Activated T-cell treated with anti-CD3 and anti-CD28 coated beads, Interleukin-2, amount 50 U/mL, for 24 hours (primary cell): Measurements from ENCODE around the gene CUL5.
A peak's percentile ranks its signal among the peaks of the same experiment; 100 is the strongest.

ENCODE experiments used
- DNase-seq: peaks from one replicate; pipeline ENCODE4 v3.0.0-alpha.2; 2020
- H3K27ac Mint-ChIP-seq: 2 replicates; pipeline ENCODE4 v1.8.0; 2020; ENCODE audit warnings: mild to moderate bottlenecking, mixed read lengths
- H3K27me3 Mint-ChIP-seq: 2 replicates; pipeline ENCODE4 v1.8.0; 2020; ENCODE audit warnings: mixed read lengths
- H3K36me3 Mint-ChIP-seq: 2 replicates; pipeline ENCODE4 v1.8.0; 2020; ENCODE audit warnings: low read depth, mixed read lengths
- H3K4me1 Mint-ChIP-seq: 2 replicates; pipeline ENCODE4 v1.8.0; 2020; ENCODE audit warnings: low read depth, mixed read lengths
- H3K4me3 Mint-ChIP-seq: 2 replicates; pipeline ENCODE4 v1.8.0; 2020; ENCODE audit warnings: mild to moderate bottlenecking, moderate library complexity, mixed read lengths
- H3K9me3 Mint-ChIP-seq: 2 replicates; pipeline ENCODE4 v1.8.0; 2020; ENCODE audit warnings: mixed read lengths

Gene CUL5

GRCh38 chr11:108008656-108009496 is at the start of gene CUL5:
Gene CUL5, plus strand, starts transcription at chr11:108008898. Its CDS starts 451 bp downstream, at chr11:108009349.
- Mint-ChIP-seq H3K9me3 (no peaks in the 10 kb centered on the region), H3K4me1 (peaks cover 15% of the 10 kb centered on the region), H3K4me3 (peak within 1 kb of the TSS; percentile 98), H3K27ac (peak within 1 kb of the TSS; percentile 98), H3K36me3 (peaks cover 21% of the 10 kb centered on the region), H3K27me3 (no peaks in the 10 kb centered on the region)
- peak; percentile 95 for DNase-seq

- H3K27me3 Mint-ChIP-seq = peaks cover 26% of the 10 kb centered on the region
- no peak overlapping the region for H3K27ac Mint-ChIP-seq
- no peaks in the 10 kb centered on the region for H3K9me3 Mint-ChIP-seq
- no peak overlapping the region for H3K4me3 Mint-ChIP-seq
- H3K4me1 Mint-ChIP-seq = peaks cover 3% of the 10 kb centered on the region
- DNase-seq = no peak
- H3K36me3 Mint-ChIP-seq = no peaks in the 10 kb centered on the region
These were observed 47.2 kb upstream of the CUL5 start for GRCh38 chr11:107961480-107961879.

- no peak for DNase-seq
- Mint-ChIP-seq H3K27me3 (peaks cover 19% of the 10 kb centered on the region), H3K27ac (no peak overlapping the region), H3K9me3 (no peaks in the 10 kb centered on the region), H3K36me3 (no peaks in the 10 kb centered on the region), H3K4me3 (no peak overlapping the region), H3K4me1 (no peaks in the 10 kb centered on the region)
These were observed 46.5 kb upstream of the CUL5 start for GRCh38 chr11:107962181-107962580.

DNA sequence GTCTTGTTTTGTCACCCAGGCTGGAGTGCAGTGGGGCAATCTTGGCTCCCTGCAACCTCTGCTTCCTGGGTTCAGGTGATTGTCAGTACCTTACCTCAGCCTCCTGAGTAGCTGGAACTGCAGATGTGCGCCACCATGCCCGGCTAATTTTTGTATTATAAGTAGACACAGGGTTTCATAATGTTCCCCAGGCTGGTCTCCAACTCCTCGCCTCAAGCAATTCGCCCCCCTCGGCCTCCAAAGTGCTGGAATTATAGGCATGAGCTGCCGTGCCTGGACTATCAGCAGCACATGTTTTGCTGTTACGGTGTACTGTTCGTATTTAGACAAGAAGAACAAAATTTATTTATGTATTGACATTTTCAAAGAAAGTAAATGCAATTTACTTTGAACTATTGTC is 45.6 kb upstream of the CUL5 start:
- Mint-ChIP-seq H3K27me3 (peaks cover 15% of the 10 kb centered on the region), H3K9me3 (no peaks in the 10 kb centered on the region), H3K27ac (no peak overlapping the region), H3K4me3 (no peak overlapping the region), H3K36me3 (no peaks in the 10 kb centered on the region), H3K4me1 (no peaks in the 10 kb centered on the region)
- no peak for DNase-seq

GRCh38 chr11:107969219-107969618 is 39.5 kb upstream of the CUL5 start:
- Mint-ChIP-seq H3K4me1 (no peaks in the 10 kb centered on the region), H3K36me3 (no peaks in the 10 kb centered on the region), H3K27me3 (peaks cover 2% of the 10 kb centered on the region), H3K4me3 (no peak overlapping the region), H3K27ac (no peak overlapping the region), H3K9me3 (no peaks in the 10 kb centered on the region)
- DNase-seq = no peak

GRCh38 chr11:107970049-107970448 is 38.6 kb upstream of the CUL5 start:
- Mint-ChIP-seq H3K27ac (no peak overlapping the region), H3K27me3 (peaks cover 2% of the 10 kb centered on the region), H3K9me3 (no peaks in the 10 kb centered on the region), H3K4me1 (no peaks in the 10 kb centered on the region), H3K36me3 (no peaks in the 10 kb centered on the region), H3K4me3 (no peak overlapping the region)
- no peak for DNase-seq

GRCh38 chr11:107973641-107974040 is 35.1 kb upstream of the CUL5 start:
- no peak for DNase-seq
- Mint-ChIP-seq H3K4me1 (no peaks in the 10 kb centered on the region), H3K9me3 (no peaks in the 10 kb centered on the region), H3K36me3 (no peaks in the 10 kb centered on the region), H3K27me3 (no peaks in the 10 kb centered on the region), H3K4me3 (no peak overlapping the region), H3K27ac (no peak overlapping the region)

GRCh38 chr11:107988397-107989158 is 20.1 kb upstream of the CUL5 start:
- Mint-ChIP-seq H3K27me3 (peaks cover 5% of the 10 kb centered on the region), H3K4me1 (no peaks in the 10 kb centered on the region)

GRCh38 chr11:107991868-107992414 is 16.8 kb upstream of the CUL5 start:
- peaks cover 6% of the 10 kb centered on the region for H3K27me3 Mint-ChIP-seq
- no peaks in the 10 kb centered on the region for H3K36me3 Mint-ChIP-seq
- H3K4me1 Mint-ChIP-seq = no peaks in the 10 kb centered on the region
- H3K4me3 Mint-ChIP-seq = no peak overlapping the region
- H3K9me3 Mint-ChIP-seq = no peaks in the 10 kb centered on the region
- no peak for DNase-seq
- H3K27ac Mint-ChIP-seq = no peak overlapping the region

More at GRCh38 chr11:107988397-107989158, 20.1 kb upstream of the CUL5 start:
- no peak for DNase-seq
- Mint-ChIP-seq H3K9me3 (no peaks in the 10 kb centered on the region), H3K36me3 (no peaks in the 10 kb centered on the region), H3K27ac (no peak overlapping the region), H3K4me3 (no peak overlapping the region)

- DNase-seq = no peak
- Mint-ChIP-seq H3K27ac (no peak overlapping the region), H3K36me3 (no peaks in the 10 kb centered on the region), H3K27me3 (peaks cover 7% of the 10 kb centered on the region), H3K4me1 (no peaks in the 10 kb centered on the region), H3K9me3 (no peaks in the 10 kb centered on the region), H3K4me3 (no peak overlapping the region)
These were observed 12.5 kb upstream of the CUL5 start for GRCh38 chr11:107996006-107996776.

DNA sequence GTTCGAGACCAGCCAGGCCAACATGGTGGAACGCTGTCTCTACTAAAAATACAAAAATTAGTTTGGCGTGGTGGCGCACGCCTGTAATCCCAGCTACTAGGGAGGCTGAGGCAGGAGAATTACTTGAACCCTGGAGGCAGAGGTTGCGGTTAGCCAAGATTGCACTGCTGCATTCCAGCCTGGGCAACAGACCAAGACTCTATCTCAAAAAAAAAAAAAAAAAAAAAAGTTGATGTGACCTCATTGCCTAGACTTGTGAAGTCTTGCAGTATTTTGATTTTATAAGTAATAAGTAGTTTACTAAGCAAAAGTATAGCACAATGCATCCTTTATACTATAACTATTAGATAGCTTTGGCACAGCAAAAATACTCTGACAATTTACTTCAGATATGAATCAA is 9.9 kb upstream of the CUL5 start:
- Mint-ChIP-seq H3K4me1 (no peaks in the 10 kb centered on the region), H3K27me3 (peaks cover 2% of the 10 kb centered on the region), H3K27ac (no peak overlapping the region), H3K9me3 (no peaks in the 10 kb centered on the region), H3K4me3 (no peak overlapping the region), H3K36me3 (no peaks in the 10 kb centered on the region)
- no peak for DNase-seq

GRCh38 chr11:107999759-108000455 is 8.8 kb upstream of the CUL5 start:
- no peak overlapping the region for H3K4me3 Mint-ChIP-seq
- peaks cover 1% of the 10 kb centered on the region for H3K4me1 Mint-ChIP-seq
- H3K27me3 Mint-ChIP-seq = peaks cover 2% of the 10 kb centered on the region
- H3K9me3 Mint-ChIP-seq = no peaks in the 10 kb centered on the region
- no peaks in the 10 kb centered on the region for H3K36me3 Mint-ChIP-seq
- DNase-seq = peak; percentile 33
- no peak overlapping the region for H3K27ac Mint-ChIP-seq

GRCh38 chr11:108002476-108002875 is 6.2 kb upstream of the CUL5 start:
- Mint-ChIP-seq H3K27ac (no peak overlapping the region), H3K27me3 (no peaks in the 10 kb centered on the region), H3K4me1 (peaks cover 1% of the 10 kb centered on the region), H3K4me3 (no peak overlapping the region), H3K9me3 (no peaks in the 10 kb centered on the region), H3K36me3 (no peaks in the 10 kb centered on the region)
- no peak for DNase-seq

DNA sequence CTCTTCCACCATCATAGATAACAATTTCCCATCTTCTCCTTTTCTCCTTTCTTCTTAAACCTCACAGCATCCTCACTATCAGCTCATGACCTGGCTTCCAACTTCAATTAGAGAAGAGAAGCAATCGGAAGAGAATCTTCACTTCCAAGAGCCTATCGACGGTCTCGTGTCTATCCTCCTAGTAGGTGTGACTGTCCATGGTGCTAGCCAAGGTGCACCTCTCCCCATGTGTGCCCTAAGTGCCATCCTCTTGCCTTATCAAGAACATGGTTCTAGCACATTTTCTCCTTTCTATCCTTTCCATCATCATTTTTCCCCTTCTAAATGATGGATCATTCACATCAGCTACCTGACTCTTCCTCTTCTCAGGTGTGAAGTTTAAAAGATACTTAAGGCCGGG is 5.1 kb upstream of the CUL5 start:
- no peak overlapping the region for H3K27ac Mint-ChIP-seq
- H3K36me3 Mint-ChIP-seq = no peaks in the 10 kb centered on the region
- H3K4me3 Mint-ChIP-seq = no peak overlapping the region
- DNase-seq = no peak
- H3K27me3 Mint-ChIP-seq = no peaks in the 10 kb centered on the region
- no peaks in the 10 kb centered on the region for H3K9me3 Mint-ChIP-seq
- H3K4me1 Mint-ChIP-seq = peaks cover 5% of the 10 kb centered on the region
